Cerebellar nuclear complex (tissue), 1 donor: ENCODE results near the gene LAMA5.
A peak's percentile ranks its signal among the peaks of the same experiment; 100 is the strongest.

Experiments used
- DNase-seq, 2 experiments: peaks; one replicate each; lab custom pipeline; 2025; lab: John Stamatoyannopoulos, UW

Gene LAMA5

DNA sequence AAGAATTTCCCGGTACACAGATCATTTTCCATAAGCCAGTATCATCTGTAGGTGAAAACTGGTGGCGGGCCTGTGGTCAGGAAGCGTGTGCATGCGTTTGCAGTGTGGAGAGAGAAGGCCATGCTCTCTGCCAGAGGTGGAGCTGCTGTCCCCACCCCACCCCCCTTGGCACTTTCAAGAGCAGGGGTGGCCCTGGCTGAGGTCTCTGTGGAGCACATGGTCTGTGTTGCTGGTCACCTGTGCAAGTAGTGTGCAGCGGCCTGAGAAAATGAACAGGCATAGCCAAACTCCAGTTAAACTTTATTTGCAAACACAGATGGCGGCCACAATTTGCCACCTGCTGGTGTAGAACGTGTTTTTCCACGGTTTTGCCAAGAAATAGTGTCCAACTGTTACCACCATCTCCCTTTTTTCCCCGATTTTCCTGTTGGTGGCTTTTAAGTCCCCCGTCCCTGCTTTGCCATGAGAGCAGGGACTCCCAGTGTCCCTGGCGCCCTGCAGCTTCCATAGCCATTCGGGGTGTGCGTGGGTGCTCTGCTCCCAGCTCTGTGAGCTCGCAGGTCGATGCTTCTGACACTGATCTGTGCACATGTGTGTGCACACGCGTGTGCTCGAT lies 61.9 kb downstream of the LAMA5 start:
- DNase-seq: no peak

DNA sequence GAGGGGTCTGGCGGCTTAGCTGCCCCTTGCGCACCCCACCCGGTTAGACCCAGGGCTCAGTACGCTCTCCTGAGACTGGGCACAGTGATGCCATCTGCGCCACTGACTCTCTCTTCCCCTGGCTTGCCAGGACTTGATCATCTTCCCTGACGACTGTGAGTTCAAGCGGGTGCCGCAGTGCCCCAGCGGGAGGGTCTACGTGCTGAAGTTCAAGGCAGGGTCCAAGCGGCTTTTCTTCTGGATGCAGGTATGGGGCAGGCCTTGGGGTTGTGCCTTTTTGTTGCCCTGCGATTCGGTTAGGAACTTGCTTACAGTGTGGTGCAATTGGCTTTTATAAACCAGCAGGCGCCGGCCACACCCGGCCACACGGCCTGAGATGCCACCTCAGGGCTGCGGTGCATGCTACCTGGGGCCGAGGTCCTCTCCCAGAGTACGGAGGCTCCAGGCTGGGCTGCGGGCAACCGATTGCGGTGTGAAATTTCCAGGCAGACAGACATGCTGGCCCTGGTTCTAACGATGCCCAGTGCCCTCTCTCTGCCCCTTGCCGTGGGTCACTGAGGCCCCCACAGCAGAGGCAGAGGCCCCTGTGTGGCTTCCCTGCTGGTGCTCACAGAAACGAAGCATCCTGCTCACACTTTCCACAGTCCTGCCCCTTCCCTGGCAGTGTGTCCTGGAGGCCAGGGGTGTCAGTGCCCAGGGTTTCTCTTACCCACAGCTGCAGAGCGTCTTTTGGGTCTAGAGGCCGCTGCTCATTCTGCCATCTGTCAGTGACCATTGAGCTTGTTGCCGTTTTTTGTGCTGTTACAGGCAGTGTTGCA lies 62.6 kb downstream of the LAMA5 start:
- DNase-seq: no peak

DNA sequence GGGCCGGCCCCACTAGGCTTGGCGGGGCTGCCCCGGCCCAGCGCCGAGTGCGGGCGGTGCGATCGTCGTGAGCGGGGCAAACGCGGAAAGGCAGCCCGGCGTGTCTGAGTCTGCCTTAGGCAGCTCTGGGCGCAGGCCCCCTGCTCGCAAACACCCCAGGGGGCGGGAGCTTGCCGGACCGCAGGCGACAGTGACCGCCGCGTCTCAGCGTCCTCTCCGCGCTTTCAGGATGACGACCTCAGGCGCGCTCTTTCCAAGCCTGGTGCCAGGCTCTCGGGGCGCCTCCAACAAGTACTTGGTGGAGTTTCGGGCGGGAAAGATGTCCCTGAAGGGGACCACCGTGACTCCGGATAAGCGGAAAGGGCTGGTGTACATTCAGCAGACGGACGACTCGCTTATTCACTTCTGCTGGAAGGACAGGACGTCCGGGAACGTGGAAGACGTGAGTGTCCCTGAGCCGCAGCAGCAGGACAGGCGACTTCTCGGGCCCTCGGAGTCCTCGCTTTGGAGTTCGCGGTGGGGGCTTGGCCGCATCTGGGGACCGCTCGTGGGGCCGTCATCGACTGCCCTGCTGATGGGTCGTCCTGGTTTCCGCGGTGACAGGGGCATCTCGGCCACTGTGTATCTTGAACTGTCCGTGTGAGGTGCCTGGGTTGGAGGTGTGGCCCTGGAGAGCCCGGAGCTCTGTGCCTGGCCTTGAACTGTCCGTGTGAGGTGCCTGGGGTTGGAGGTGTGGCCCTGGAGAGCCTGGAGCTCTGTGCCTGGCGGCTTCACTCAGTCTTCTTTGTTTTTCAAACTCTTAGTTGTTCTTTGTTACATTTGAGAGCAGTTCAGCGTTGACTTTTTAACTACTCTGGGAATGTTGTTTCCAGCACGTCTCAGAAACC lies 63.5 kb downstream of the LAMA5 start:
- no peak for DNase-seq

DNA sequence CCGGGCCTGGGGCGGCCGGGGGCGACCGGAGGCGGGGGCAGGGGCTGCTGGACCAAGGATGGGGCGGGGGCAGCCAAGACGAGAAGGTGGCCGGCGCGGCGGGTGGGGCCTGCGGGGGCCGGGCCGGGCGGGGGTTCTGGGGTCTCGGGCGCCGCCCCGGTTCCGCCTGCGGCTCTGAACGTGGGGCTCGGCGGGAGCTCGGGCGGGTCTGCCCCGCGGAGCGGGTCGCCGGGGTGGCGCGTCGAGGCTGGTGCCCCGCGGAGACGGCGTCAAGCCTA lies 64.1 kb downstream of the LAMA5 start:
- no peak for DNase-seq

DNA sequence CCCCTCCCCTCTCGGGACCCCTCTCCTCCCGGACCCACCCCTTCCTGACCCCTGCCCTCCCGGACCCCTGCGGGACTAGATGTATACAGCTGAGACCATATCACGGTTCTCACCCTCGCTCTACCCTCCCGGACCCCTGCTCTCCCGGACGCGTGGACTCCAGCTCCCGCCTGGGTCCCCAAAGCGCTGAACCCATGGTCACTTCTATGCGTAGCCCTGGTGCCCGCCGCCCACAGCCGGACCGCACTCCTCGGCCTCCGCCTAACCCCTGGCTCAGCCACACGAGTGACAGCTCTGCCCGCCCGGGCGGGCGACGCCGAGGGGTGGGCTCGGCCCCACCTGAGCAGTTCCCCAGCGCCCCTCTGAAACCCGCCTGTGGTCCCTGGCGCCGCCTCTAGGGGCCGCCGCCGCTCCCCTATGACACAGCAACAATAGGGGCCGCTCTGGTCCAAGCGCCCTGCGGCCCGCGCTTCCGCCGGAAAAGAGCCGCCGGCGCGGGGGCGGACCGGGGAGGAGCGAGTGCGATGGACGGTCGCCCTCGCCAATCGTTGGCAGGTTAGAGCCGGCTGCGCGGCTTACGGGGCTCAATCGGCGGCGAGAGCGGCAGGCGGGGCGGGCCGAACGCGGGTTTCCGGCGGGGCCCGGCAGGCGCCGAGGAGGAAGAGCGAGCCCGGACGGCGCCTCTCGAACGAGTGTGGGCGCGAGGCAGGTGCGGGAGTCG lies 64.6 kb downstream of the LAMA5 start, which contains the start of gene ADRM1:
Gene ADRM1, plus strand, starts transcription at position 657 of the 721 bp plus-strand sequence. CDS start 572 bp downstream, outside the sequence.
- peak; percentile 72 to 76 for DNase-seq

DNA sequence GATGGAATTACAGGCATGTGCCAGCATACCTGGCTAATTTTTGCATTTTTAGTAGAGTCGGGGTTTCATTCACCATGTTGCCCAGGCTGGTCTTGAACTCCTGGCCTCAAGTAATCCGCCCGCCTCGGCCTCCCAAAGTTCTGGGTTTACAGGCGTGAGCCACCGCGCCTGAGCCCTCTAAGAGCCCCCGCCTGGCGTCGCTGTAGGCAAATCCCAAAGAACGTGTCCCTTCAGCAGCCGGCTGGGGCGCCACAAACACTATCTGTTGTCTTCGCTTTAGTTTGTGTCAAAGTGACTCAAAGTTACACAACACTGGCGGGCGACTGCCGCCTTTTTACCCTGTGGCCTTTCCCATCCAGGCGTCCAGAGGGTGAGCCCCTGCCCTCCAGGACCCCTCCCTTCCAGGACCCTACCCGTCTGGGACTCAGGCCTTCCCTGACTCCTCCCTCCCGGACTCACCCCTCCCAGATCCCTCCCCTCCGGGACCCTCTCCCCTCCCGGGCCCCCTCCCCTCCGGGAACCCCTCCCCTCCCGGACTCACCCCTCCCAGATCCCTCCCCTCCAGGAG lies 65.3 kb downstream of the LAMA5 start:
- DNase-seq: peak in 1 of 2 experiments; percentile 29

DNA sequence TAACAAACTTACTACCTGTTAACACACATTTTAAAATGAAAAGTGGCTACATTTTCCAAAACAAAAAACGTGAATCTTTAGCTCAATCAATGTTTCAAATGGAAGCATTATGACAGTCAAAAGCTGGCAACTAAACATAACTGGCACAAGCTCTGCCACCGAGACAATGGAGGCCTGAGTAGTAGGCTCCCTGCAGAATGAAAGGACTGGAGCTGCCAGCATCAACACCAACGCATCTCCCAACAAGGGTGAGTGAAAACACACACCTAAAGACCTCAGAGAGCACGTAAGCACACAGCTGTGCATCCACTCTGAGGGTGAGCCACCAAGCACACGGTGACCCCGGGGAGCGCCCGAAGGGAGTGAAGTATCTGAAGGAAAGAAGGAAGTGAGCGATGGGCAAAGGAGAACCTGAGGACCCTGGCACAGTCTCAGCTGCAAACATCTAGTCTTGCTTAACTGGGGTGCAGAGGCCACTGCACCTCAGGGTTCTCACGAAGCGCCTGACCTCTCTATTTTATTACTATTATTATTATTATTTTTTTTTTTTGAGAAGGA lies 65.9 kb downstream of the LAMA5 start:
- DNase-seq: no peak

DNA sequence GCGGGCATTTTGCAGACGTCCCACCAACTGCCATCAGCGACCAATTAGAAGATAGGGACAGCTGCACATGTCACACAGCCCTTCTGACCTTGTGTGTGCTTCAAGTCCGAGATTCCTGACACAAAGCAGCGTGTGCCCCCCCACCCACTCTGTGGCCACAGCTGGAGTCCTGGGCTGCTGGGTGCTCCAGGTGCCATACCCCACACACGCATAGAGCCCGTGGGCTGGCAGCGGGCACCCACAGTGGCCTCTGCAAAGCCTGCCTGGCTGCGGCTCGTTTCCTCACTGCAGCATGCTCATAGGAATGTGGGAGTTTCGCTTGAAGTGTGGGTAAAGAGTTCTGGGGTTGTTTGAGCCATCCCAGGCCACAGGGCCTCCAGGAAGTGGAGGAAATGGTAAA lies 66.8 kb downstream of the LAMA5 start:
- no peak for DNase-seq

DNA sequence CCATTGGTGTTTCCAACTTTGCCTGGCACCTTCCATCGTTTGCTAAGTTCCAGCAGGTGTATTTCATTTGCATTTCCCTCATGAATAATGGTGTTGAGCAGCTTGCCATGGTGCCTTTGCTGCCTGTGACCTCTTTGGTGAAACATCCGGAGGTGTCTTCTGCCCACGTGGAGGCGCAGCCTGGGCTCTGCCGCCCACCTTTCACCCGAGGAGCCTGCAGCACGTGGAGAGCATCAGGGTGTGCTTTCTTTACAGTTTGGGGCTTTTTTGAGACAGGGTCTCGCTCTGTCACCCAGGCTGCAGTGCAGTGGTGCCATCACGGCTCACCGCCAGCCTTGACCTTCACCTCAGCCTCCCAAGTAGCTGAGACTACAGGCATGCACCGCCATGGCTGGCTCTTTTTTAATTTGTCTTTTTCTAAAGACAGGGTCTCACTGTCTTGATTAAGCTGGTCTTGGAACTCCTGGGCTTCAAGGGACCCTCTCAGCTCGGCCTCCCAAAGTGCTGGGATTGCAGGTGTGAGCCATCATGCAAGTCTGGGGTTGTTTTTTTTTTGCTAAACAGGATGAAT lies 67.4 kb downstream of the LAMA5 start:
- DNase-seq: no peak

DNA sequence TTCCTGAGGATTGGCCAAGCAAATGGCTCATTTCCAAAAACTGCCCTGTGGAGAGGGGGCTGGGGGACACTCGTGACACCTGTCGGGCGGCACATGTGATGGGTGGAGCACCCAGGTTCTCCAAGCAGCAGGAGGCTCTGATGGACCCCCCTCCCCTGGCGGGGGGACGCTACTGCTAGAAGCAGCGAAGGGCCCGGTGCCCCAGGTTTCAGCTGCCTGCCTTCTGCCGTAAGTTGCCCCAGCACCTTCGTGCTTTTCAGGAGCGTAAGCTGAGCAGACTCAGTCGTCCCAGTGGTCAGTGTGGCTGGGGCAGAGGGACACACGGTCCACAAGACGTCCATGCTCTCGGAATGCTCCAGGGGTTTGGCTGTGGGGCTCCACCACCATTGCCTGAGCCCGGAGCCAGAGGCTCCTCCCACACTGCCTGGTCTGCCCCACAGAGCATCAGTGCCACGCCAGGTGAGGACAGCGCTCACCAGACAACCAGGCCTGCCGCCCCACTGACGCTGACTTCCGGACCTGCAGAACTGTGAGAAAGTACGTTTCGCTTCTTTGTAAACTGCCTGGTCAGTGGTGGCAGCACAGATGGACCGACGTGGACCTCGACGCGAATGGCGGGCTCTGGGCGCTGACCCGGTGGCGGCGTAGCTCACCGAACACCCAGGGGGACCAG lies 68.4 kb downstream of the LAMA5 start:
- no peak for DNase-seq

DNA sequence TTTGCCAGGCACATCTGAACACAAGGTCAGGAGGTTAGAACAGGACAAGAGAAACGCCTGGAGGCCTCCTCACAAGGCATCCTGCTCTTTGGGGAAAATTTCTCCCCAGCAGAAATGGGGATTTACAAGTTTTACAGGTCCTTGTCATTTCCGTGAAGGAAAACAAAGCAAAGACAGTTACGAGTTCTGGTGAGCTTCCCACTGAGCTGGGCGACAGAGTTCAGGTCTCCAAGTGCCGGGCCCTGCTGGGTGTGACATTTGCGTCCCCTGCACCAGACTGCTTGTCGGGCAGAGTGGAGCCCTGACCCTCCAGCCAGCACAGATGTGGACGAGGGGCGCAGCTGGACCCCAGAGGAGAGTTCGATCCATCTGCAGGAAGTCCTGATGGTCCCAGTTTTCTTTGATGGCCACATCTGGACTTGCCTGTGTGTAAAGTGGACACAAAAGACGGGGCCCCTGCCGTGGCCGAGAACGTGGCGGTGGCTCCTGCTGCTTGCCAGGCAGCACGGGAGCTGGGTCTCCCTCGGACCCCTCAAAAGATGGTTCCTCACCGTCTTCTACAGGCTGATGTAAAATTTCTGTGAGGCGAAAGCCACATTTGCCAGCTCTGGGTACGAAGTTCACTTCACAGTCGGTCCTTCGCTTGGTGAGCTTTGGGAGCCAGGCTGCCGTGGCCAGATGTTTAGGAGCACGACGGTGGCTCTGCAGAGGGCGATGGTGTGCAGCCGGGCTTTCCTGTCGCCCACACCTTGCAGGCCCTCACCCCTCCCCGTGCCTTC lies 69.5 kb downstream of the LAMA5 start:
- DNase-seq: no peak

DNA sequence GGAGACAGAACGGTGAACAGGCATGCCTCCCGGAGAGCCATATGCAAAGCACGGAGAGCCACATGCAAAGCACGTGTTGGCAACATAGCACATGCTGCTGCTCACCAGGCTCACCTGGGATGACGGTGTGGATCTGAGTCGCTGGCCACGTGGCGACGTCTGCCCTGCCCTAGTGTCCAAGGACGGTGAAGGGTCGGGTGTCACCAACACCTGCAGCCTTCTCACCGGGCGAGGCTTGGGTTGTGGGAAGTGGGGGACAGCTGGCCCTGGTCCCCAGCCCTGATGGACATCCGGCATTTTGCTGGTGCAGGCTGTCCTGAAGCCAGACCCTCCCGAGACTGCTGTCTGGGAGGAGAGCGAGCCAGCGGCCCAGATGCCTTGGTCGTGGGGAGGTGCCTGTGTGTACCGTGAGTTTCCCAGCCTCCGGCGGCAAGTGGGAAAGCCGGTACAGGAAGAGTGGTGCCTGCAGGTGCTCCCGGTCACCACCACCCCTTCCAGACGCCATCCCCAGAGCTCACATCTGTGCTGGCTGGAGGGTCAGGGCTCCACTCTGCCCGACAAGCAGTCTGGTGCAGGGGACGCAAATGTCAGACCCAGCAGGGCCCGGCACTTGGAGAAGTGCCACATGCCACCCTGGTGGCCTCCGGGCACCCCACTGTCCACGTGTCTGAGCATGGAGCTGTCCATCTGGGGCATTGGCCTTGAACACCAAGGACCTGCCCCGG lies 70.2 kb downstream of the LAMA5 start:
- no peak for DNase-seq

DNA sequence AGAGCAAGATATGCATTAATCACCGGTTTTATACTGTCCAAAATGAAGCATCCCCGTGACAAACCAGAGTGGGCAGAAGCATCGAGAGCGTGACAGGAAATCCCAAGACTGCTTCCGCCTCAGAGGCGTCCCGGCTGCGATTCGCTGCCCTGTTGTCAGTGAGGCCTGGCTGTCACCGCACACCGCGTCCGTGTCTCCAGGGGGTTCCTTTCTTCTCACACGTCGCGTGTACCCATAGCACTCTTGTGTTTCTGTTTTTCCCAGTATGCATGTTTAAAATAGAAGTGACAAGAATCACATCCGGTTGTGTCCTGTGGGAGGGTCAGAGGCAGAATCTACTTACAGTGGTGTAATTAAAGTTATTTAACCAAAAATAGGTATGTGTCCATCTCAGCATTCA lies 72.6 kb downstream of the LAMA5 start:
- no peak for DNase-seq

DNA sequence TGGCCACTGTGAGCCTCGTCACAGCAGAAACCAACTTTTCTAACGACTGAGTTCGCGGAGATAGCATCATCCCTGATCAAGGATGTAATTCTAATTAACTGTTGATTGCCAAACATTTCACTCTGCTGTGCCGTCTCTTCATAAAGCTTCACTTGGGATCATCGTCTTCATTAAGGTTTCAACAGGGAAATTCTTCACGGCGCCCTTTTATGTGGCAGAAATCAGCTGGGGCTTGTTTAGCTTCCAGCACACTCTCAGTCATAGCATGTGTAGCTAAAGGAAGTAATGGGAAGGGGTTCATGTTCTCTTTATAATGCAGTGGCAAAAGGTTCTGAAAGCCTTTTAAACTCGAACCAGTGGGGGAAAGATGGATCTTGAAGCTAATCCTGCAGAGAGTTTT lies 73.2 kb downstream of the LAMA5 start:
- no peak for DNase-seq

DNA sequence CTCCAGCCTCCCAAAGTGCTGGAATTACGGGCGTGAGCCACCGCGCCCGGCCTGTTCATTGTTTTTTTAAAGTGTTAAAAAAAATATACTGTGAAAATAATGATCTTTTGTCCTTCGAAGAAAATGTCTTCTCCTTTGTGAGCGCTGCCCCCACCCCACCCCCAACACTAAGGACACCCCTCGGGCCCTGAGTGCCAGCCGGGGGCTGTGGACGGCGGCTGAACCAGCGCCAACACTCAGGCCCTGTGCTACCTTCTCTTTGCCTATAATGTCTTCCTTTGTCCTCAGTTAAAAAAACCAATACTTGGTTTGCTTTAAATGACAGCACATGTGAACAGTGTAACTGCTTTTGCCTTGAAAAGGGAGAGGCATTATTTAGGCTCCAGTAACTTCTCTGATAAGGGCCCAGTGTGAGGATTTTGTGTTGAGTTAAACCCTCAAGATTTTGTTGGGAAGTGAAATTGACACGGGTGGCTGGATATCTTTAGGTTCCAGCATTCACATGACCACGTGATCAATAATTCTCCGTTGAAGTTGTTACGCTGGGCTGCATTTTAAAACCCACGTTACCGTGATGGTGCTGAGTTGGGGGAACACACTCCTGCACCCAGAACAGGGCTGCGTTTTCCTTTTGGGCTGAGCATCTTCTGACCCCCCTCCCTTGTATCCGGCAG lies 73.9 kb downstream of the LAMA5 start:
- no peak for DNase-seq

DNA sequence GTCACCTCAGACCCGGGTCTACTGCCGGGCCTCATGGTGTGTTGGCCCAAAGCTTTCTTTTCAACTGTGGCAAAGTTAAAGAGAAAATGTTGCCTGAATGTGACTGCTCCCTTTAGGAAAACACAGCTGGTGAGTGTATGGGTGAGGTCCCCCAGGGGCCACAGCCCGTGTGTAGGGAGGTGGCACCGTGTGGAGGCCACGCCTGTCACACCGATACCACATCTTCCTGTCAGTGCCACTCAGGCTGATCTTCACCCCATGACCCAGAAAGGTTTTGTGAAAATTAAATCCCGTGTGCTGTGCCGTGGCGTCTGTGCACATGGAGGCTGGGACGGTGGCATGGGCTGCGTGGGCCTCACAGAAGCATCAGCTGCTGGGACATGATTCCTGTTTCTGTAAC lies 75.0 kb downstream of the LAMA5 start:
- no peak for DNase-seq

DNA sequence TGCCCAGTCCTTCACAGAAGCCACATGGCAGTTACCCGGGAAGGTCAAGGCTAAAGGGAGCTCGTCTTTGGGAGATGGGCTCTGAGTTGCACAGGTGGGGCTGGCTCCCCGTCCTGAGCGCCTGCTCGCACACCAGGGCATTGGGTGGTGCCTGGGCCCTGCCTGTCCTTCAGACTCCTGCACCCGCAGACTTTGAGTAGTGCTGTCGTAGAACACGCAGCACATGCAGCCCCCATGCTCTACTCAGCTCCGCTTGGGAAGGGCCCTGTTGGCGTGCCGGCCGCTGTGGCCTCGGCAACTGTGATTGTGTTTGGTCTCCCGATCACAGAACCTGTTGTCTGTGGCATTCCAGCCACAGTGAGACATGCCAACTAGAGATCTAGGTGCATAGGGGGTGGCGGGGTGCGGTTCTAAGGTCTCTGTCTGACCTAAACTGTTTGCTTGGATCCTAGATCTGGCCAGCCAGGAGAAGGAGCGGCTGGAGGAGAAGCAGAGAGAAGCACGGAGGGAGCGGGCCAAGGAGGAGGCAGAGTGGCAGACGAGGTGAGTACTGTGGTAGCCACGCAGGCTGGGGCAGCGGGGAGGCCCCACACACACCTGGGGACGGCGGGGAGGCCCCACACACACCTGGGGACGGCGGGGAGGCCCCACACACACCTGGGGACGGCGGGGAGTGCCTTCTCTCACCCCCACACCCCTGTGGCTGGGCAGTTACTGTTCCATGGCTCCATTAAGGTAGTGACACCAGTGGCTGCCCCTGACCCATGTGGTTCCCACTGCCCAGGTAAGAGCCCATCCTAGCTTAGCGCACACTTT lies 75.7 kb downstream of the LAMA5 start:
- DNase-seq: no peak

DNA sequence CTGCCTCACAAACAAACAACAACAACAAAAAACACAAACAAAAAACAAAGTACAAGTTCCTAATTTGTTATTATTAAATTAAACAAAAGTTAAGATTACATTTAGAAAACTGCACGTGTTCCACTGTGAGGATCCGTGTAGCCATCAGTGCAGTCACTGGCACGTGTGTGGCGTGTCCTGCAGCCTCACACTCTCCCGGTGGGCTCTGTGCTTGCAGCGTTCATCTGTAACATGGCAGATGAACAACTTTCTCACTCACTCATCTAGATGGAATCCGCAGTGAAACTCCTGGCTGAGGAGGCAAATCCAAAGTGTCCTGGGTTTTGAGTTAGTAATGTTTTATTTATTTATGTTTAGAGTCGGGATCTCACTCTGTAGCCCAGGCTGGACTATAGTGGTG lies 77.2 kb downstream of the LAMA5 start:
- DNase-seq: no peak
